SK-N-MC (cell line): ENCODE measurements around the gene FAM98B.

Experiments
- EZH2 ChIP-seq: fragments of 200-600 bp; sonication (generic); IDR thresholded peaks from one replicate; pipeline ENCODE4 v1.6.1; 2017; ENCODE audit warnings: antibody characterized with exemption
- POLR2AphosphoS5 ChIP-seq: IDR thresholded peaks from 2 replicates; pipeline ENCODE4 v1.6.1; 2012; ENCODE audit warnings: mild to moderate bottlenecking, low read depth, low read length, borderline replicate concordance

- TF ChIP-seq EZH2 = no peak
- TF ChIP-seq POLR2AphosphoS5 = no peak
Measured at GRCh38 chr15:38508647-38509046, 54.7 kb downstream of the FAM98B start.
